Thyroid gland (tissue), 4 donors: ENCODE measurements around the gene ZBTB5.

ENCODE experiments used
- CTCF ChIP-seq, 6 experiments: fragments of 200-600 bp in 3 of 6; fragments of 450-650 bp in 3 of 6; sonication (generic) in 3 of 6; IDR thresholded peaks; one replicate each; pipeline ENCODE4 v1.5.1; 2016 to 2019; ENCODE audit warnings: antibody characterized with exemption in 6 of 6, mild to moderate bottlenecking in 2 of 6, inconsistent platforms in 1 of 6, moderate library complexity in 1 of 6
- POLR2A ChIP-seq, 2 donors: fragments of 450-650 bp; IDR thresholded peaks; one replicate each; pipeline ENCODE4 v1.6.1; 2017; ENCODE audit warnings: antibody characterized with exemption in 2 of 2, mild to moderate bottlenecking in 2 of 2, moderate library complexity in 1 of 2

- no peak for TF ChIP-seq CTCF (IDR thresholded peaks at IDR 0.05)
- no peak for TF ChIP-seq POLR2A (IDR thresholded peaks at IDR 0.05)
These were observed 54.1 kb downstream of the ZBTB5 start for GRCh38 chr9:37410969-37411785.
